GM19238 (cell line): ENCODE results near the gene TMEM236.

Experiments used
- DNase-seq: peaks from one replicate; pipeline ENCODE4 v3.0.0; 2011; ENCODE audit warnings: low spot score; ENCODE audit not compliant: insufficient read length

TMEM236 gene

DNA sequence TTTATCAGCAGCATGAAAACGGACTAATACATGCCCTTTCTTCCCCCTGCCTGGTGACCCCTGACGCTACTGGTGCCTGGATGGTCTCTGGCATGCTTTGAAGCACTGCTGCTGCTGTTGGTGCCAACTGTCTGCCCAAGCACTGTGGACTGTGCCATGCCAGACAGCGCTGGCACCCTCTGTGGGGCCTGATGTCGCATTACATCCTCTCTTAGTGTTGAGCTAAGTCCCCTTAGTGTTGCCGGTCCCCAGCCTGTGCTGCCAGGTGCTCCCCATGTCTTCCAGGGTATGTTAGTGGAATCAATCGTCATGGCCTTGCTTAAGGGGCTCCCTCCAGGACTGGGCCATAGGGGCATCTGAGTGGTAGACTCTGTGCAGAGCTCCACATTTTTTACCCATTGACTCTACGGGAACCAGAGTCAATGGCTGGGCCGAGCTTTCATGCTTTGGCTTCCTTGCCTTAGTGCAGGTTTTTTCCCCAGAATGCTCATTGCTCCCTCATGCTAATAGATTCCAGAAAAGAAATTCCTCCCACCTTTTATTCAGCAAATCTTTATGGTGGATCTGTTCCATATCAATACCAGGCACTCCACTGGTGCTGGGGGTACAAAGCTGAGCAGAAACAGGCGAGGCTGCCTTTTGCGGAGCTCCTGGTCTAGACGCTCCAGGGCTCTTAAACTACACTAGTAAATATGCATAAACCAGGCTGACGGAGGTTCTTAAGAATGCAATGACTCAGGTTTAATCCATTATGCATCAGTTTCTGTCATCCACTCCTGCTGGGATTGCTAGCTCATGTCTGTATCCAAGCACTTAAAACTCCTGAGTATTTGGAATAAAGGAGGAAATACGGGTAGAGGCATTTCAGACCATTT lies 35.3 kb downstream of the TMEM236 start:
- no peak for DNase-seq

DNA sequence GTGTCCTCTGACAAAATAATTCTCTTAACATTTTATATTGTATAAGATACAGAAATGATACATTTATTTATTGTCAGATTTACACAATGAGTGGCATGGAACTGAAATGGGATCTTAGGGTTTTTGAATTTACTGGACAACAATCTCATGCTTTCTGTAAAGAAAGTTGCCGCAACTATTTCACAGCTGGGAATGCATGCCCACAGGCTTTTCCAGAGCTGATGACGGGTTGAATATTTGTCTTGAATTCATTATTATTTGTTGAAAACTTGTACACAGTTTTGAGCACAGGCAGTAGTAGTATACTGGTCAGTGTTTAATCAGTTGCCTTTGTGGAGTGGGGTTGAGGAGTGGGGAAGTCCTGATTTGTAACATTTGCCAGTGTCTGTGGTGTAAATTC lies 36.6 kb downstream of the TMEM236 start:
- no peak for DNase-seq

DNA sequence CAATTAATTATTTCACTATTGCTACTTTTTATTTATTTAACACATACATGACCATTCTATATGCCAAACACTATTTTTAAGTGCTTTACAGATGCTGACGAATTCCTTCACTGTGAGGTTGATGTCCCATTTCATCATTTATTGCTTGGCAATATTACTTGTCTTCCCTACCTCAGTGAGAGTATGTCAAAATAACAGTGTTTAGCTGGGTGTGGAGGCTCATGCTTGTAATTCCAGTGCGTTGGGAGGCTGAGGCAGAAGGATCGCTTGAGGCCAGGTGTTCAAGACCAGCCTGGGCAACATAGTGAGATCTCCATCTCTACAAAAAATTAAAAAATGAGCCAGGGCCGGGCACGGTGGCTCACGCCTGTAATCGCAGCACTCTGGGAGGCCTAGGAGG lies 37.4 kb downstream of the TMEM236 start:
- DNase-seq: no peak

DNA sequence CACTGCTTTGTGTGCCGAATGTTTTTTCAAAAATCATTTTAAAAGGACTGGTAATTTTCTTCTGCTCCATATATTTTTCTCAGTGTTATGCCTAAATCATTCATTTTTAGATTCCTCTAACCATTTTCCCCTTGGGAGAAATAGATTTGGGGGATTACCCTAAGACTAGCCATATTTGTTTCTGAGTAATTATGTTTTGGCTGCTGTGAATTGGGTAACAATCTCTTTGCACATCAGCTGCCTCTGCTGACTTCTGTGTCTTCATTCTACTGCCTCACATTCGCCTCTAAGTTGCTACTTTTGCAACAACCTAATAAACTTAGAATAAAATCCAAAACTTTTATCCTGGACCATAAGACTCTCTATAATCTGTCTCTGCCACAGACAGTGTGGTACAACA lies 38.6 kb downstream of the TMEM236 start:
- no peak for DNase-seq

DNA sequence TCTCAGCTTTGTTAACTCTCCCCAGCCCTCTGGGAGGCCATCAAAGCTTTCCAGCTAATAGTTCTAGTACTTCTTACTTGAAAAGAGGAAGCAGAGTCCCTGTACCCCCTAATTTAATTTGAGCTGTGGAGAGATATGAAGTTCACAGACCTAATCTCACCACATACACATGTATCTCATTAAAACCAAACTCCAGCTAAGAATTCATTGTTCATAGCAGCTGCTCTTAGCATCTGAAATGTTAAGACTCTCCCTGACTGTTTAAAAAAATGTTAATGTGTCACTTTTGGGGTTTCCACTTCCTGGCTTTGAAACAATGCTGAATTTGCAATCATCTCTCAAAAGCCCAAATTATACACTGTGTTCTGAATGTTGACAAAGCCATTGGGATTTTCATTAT lies 41.0 kb downstream of the TMEM236 start:
- no peak for DNase-seq

DNA sequence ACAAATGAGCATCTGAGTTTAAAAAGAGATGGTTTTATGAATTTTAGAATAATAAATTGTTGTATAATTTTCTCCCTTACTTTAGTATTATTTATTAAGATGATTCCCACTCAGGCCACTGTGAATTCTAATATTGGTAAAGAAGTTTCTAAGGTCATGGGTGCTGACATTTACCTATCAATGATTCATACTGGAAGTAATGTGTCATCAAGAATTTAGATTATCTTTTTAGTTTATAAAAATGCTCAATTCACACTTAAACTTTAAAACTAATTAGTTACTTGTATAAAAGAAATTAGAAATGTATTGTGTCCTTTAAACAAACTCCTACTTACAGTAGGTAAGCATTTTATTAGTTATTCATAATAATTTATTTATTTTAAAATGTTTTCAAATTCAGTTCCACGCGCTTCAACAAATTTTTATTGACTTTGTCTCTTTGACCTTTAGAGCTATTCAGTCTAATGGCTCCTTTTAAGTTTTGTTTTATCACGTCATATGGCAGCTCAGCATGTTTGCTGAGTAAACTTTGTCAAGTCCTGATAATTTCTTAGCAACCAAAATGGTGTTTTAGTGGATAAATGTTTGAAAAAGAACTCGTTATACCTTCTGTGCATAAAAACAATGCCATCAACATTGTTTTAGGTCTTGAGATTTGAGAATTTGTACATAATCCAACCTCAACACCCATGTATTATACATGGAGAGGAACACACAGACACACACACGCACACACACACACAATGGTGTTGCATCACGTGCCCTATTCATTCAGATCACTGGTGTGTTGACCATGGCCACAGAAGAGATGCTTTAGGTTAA lies 42.0 kb downstream of the TMEM236 start:
- DNase-seq: no peak

DNA sequence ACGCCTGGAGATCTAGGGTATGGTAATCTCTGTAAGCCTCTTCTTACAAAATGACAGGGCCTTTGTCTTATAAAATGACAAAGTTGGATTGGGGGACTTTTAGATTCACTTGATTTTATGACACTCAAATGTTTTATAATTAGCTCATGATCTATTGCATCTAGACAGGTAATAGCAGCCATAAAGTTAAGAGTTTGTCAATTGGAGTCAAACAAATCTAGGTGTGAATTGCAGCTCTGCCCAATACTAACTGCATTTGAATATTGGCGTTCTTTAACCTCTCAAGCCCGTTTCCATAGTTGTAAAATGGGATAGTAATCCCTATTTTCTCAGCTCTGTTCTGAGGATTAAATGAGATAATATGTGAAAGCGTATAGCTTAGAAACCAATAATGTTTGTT lies 43.1 kb downstream of the TMEM236 start:
- no peak for DNase-seq

DNA sequence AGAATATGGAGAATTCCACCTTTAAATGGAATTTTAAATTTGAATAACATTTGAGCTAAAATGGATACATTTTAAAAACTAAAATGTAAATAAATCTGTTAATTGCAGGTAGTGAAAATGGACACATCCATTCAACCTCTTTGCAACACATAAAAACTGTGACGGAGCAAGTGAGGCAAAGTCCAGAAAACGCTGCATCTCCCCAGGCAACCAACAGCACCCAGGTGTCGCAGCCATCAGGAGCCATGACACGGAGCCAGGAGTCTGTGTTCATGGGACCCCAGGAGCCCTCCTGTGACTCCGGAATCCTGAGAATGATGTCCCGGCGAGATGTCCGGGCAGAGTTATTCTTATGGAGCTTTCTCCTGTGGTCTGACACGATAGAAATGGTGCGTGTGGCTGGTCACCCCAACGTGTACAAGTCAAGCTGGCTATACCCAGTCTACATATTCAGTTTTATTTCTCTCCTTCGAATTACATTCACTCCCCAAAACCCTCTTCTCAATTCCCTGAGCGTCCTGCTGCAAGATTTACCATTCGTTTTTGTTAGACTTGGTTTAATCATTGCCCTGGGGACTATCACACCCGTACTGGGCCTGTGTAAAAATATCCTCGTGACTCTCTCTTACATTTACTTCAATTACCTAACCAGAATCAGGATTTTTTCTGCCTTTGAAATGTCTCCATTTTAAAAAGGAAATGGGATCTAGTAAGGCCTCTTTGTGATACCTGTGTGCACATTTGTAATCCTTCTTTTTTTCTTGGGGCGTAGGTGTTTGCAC lies 44.0 kb downstream of the TMEM236 start:
- DNase-seq: no peak

DNA sequence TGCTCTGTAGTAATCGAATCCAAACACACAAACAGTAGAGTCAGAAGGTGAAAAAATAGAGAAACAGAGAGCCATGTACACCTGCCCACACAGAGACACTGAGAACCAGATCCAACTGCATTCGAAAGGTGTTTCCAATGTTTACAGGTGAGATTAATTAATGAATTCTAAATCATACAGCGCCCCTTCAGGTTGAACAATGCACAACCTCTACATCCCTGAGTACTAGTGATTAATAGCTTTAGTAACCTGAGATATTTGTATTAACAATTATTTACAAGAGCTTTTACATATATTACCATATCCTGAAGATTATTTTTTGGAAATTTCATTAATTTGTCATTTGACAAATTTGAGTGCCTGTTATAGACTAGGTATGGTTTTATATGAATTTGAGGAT lies 49.5 kb downstream of the TMEM236 start:
- no peak for DNase-seq

DNA sequence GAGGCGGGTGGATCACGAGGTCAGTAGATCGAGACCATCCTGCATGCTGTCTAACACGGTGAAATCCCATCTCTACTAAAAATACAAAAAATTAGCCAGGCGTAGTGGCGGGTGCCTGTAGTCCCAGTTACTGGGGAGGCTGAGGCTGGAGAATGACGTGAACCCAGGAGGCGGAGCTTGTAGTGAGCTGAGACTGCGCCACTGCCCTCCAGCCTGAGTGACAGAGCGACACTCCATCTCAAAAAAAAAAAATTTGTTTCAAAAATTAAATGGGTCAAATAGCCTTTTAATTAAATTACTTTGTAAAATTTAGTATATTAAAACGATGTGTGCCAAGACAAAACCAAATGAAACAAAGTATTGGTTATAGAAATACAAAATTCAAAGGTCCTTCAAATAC lies 50.3 kb downstream of the TMEM236 start:
- DNase-seq: no peak

DNA sequence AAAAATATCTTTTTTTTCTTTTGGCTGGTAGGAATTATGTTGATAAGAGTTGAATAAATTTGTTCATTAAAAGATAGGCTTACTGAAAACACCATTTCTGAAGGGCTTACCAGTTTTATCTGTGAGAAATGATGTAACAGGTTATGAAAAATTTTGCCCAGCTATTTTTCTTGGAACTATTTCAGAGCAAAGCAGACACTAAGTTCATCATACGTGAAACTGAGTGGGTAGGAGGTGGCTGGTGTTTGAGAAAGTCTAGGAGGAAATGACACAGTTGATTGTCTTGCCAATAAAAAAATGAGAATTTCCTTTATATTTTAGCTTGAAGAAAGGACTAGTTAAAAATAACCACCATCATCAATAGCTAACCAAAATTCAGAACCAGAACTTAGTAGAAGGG lies 51.0 kb downstream of the TMEM236 start:
- DNase-seq: no peak

DNA sequence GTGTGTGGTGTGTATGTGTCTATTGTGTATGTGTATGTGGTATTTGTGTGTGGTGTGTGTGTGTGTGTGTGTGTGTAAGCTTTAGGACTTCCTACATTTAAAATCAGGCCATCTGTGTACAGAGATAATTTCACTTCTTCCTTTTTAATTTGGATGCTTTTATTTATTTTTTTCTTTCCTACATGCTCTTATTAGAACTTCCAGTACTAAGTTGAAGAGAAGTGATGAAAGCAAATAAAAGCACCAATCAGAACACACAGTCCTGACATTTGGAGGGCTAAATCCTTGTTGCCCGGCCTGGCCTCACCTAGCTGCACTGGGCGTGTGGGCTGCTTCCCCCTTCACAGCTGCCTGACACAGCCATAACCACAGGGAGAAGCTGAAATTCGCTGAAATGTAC lies 53.3 kb downstream of the TMEM236 start:
- no peak for DNase-seq

DNA sequence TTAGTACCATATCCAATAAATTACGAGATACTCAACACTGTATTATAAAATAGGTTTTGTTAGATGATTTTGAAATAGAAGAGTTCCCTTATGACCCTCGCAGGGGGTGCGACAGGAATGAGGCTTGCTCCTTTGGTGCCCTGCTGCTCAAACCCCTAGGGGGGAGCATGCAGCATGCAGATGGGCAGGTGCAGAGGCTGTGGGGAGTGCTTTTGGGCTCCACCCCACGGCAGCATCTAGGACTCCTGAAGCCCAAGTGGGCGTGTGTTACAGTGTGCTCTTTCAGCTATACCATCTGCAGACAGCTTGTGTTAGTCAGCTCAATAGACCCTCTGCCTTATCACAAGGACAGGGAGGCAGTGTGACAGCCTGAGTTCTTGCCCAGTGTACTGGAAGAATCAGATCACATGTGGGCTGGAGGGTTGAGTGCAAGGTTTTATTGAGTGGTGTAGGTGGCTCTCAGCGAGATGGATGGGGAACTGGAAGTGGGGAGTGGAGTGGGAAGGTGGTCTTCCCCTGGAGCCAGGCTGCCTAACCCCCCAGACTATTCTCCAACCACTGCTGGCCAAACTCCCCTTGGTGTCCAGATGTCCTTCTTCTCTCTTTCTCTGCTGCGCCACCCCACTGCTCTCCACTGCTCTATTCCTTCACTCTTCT lies 54.0 kb downstream of the TMEM236 start:
- no peak for DNase-seq

DNA sequence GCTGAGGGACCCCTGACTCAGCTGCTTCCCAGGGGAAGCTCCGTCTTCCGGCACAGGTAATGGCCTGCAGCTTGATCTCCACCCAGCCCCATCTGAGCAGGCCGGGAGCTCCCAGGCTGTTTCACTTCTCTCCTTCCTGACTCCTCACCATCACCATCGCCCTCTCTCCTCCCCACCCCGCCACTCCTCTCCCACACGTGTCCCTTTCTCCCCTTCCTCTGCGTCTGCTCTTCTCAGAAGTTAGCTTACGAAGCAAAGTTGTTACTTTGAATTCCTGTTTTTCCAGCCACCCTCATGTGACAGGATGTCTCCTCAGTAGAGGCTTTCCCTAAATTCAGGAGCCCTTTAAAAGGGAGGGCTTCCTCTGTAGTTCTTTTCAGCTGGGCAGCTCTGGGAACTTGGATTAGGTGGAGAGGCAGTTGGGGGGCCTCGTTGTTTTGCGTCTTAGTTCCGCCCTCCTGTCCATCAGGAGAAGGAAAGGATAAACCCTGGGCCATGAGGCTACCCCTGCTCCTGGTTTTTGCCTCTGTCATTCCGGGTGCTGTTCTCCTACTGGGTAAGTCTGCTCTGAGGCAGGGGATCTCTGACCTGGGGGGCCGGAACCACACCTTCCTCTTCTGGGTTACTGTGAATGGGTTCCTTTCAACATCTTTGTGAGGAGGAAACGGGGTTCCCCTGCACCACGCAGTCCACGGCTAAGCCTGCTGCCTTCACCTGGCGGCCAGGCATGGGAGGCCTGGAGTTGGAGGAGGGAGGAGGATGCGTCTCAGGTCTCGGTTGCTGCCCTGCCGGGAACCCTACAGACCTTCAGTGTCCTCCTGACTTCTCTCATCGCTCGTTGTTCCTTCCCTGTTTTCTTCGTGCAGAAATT lies 57.2 kb downstream of the TMEM236 start, which contains the start of gene MRC1:
Gene MRC1, plus strand, starts transcription at position 378 of the 871 bp plus-strand sequence. Its CDS starts 118 bp downstream, at position 496.
- no peak for DNase-seq

DNA sequence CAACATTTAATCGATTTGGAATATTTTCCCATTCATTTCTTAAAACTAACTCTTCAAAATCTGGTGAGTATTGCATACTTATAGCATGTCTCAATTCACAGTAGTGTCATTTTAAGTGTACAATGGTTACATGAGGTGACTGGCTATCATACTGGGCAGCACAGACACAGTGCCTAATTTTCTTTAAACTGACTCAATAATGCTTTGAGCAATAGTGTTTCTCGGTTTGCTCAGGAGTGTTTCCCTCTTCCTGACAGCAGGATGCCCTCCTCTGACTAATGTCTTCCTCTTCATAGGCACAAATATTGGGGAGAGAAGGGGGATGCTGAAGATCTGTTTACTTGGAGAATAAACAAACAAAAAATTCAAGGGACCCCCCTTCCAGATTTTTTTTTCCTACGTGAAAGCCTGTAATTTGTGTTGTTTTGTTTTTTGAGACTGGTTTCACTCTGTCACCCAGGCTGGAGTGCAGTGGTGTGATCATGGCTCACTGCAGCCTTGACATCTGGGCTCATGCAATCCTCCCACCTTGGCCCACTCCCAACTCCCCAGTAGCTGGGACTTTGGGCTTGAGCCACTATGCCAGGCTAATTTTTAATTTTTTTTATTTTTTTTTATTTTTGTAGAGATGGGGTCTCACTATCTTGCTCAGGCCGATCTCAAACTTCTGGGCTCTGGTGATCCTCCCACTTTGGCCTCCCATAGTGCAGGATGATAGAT lies 59.3 kb downstream of the TMEM236 start:
- DNase-seq: no peak

DNA sequence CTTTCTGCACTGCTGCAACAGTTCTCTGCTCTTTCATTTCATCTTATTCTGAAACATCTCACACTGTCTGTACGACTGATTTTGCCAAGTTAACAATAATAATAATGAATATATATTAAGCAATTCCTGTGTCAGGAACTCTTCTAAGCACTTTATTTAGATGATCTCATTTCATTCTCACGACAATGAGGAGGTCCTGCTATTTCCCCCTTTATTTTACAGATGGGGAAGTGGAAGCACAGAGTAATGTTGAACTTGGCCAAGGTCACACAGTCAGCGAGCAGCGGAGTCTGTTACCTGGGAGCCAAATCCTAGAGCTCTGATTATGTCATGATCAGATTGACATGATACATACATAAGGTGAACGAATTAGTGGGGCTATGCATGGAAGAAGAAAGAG lies 63.0 kb downstream of the TMEM236 start:
- DNase-seq: no peak

DNA sequence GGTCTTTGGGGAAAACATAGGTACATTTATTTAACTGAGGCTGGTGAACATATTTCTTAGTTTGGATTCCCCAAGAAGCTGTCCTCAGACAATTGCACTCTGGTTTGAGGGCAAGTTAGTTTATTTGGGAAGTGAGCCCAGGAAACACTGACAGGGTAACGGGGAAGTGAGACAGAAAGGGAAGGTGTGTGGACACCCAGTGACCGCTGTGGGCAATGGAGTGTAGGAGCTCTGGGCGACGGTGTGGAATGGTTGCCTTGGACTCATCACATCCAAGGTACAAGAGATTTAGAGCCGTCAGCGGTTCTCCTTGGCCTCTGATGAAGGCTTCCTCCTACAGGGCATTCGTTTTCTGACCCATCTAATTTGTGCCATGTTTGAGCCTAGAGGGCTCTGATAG lies 64.2 kb downstream of the TMEM236 start:
- no peak for DNase-seq

DNA sequence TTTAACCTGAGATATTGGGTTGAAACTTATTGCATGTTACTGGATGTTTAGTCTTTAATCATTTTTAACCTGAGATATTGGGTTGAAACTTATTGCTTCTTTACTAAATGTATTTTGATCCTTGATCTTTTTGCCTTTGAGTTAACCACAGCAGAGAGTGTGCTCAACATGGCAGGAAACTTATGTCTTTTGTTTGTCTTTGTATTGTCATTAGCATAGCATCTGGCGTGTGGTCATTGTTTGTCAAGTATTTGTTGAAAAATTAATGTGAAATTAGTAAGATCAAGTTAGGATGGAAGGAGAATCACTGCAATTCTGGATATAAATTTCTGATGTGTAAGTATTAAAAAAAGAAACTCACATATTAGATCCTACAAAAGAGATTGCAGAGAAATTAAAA lies 65.3 kb downstream of the TMEM236 start:
- DNase-seq: no peak

DNA sequence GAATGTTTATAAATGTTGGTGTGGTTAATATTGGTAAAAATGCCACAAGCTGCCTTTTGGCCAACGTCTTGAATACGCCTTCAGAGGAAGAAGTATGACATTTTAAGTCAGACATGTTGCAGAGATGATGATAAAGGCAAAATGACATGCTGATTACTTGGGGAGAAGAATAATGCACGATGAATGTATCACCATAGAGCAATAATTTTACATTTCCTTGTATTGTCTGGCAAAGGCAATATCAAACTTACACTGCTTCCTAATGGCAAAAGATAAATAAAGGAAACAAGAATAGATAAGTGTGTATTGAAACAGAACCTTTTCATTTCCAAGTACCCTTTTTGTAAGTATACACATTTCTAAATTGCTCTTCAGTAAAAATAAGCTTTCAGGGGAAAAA lies 65.8 kb downstream of the TMEM236 start:
- DNase-seq: no peak

DNA sequence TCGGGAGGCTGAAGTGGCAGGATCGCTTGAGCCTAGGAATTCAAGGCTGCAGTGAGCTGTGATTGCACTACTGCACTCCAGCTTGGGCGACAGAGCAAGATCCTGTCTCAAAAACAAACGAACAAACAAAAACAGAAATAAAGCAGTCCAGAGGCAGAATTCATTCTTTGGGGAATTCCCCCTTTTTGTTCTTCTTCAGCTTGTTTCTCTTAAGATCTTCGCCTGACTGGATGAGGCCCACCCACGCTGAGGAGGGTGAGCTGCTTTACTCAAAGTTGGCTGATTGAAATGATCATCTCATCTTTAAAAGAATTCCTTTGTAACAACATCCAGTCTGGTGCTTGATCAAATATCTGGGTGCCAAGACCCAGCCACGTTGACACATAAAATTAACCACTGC lies 67.8 kb downstream of the TMEM236 start:
- no peak for DNase-seq
